RKO (cell line): Measurements from ENCODE around the gene SNAPC2.

ENCODE experiments used
- DNase-seq: peaks from one replicate; pipeline ENCODE4 v3.0.0-alpha.2; 2016; ENCODE audit warnings: low spot score

The SNAPC2 gene

GRCh38 chr19:7968796-7969554, 48.8 kb downstream of the SNAPC2 start:
- DNase-seq = no peak

GRCh38 chr19:7969555-7969939, 49.4 kb downstream of the SNAPC2 start:
- DNase-seq = no peak

GRCh38 chr19:7970716-7971448, 50.7 kb downstream of the SNAPC2 start:
- DNase-seq = no peak

GRCh38 chr19:7971553-7972520, 51.7 kb downstream of the SNAPC2 start:
- DNase-seq = no peak
